Neuronal stem cell (in vitro differentiated cells): Measurements from ENCODE around the gene SCRT2.

Experiments
- DNase-seq: peaks from one replicate; pipeline ENCODE4 v3.0.0-alpha.2; 2013; ENCODE audit warnings: low spot score
- H2AFZ ChIP-seq: one replicate; pipeline ENCODE4 v1.6.1; 2013; ENCODE audit warnings: mild to moderate bottlenecking, low read length, inconsistent platforms
- H2AK5ac ChIP-seq: 2 replicates; pipeline ENCODE4 v1.6.1; 2013; ENCODE audit warnings: low read depth, mild to moderate bottlenecking, inconsistent platforms, low read length, moderate library complexity, mixed read lengths
- H2BK120ac ChIP-seq: 2 replicates; pipeline ENCODE4 v1.6.1; 2013; ENCODE audit warnings: low read depth, mild to moderate bottlenecking, inconsistent platforms, low read length, moderate library complexity, mixed read lengths
- H2BK12ac ChIP-seq: one replicate; pipeline ENCODE4 v1.6.1; 2013; ENCODE audit warnings: low read length, inconsistent platforms
- H2BK15ac ChIP-seq: 2 replicates; pipeline ENCODE4 v1.6.1; 2013; ENCODE audit warnings: mild to moderate bottlenecking, low read length, inconsistent platforms, mixed read lengths
- H2BK5ac ChIP-seq: one replicate; pipeline ENCODE4 v1.6.1; 2013; ENCODE audit warnings: inconsistent platforms, mild to moderate bottlenecking, low read length, moderate library complexity
- H3K14ac ChIP-seq: one replicate; pipeline ENCODE4 v1.6.1; 2013; ENCODE audit warnings: low read length, inconsistent platforms
- H3K18ac ChIP-seq: 2 replicates; pipeline ENCODE4 v1.6.1; 2013; ENCODE audit warnings: low read length, inconsistent platforms
- H3K23ac ChIP-seq: 2 replicates; pipeline ENCODE4 v1.6.1; 2013; ENCODE audit warnings: low read depth, mild to moderate bottlenecking, mixed read lengths, low read length, inconsistent platforms; ENCODE audit not compliant: poor library complexity
- H3K27ac ChIP-seq: replicated peaks from 3 replicates; pipeline ENCODE4 v1.5.1; 2013; ENCODE audit warnings: low read length, inconsistent platforms
- H3K27me3 ChIP-seq, 3 experiments: 2 replicates each; pipeline ENCODE4 v1.6.1; 2013; ENCODE audit warnings: low read length in 3 of 3, mild to moderate bottlenecking in 2 of 3, inconsistent platforms in 1 of 3, low read depth in 1 of 3, mixed read lengths in 1 of 3, moderate library complexity in 1 of 3; ENCODE audit not compliant: control insufficient read depth in 3 of 3, insufficient read depth in 3 of 3
- H3K36me3 ChIP-seq, 2 donors: replicated peaks in 1 of 2; 2 replicates each; pipeline ENCODE4 v1.6.1; 2013; ENCODE audit warnings: low read length in 2 of 2; ENCODE audit not compliant: control insufficient read depth in 2 of 2, insufficient read depth in 2 of 2
- H3K4ac ChIP-seq: 2 replicates; pipeline ENCODE4 v1.6.1; 2013; ENCODE audit warnings: inconsistent platforms, mild to moderate bottlenecking, low read length, moderate library complexity
- H3K4me1 ChIP-seq, 2 donors: 1 replicate in 1 of 2; 2 replicates in 1 of 2; pipeline ENCODE4 v1.6.1; 2013; ENCODE audit warnings: low read length in 2 of 2, low read depth in 1 of 2; ENCODE audit not compliant: control insufficient read depth in 2 of 2, insufficient read depth in 1 of 2
- H3K4me2 ChIP-seq: one replicate; pipeline ENCODE4 v1.6.1; 2013; ENCODE audit warnings: mild to moderate bottlenecking, low read length, inconsistent platforms; ENCODE audit not compliant: insufficient read depth, poor library complexity, severe bottlenecking
- H3K4me3 ChIP-seq, 2 donors: 2 replicates each; pipeline ENCODE4 v1.5.1; 2013; ENCODE audit warnings: low read length in 2 of 2, mild to moderate bottlenecking in 2 of 2, inconsistent platforms in 1 of 2, moderate library complexity in 1 of 2
- H3K79me1 ChIP-seq: one replicate; pipeline ENCODE4 v1.6.1; 2013; ENCODE audit warnings: low read depth, mild to moderate bottlenecking, inconsistent platforms, low read length, moderate library complexity
- H3K9ac ChIP-seq: one replicate; pipeline ENCODE4 v1.6.1; 2013; ENCODE audit warnings: mild to moderate bottlenecking, low read depth, low read length, inconsistent platforms; ENCODE audit not compliant: poor library complexity
- H3K9me3 ChIP-seq, 2 donors: replicated peaks in 1 of 2; 2 replicates each; pipeline versions ENCODE3 to v1.6.1; 2013; ENCODE audit warnings: low read length in 2 of 2, mild to moderate bottlenecking in 2 of 2, inconsistent platforms in 1 of 2, low read depth in 1 of 2, mixed read lengths in 1 of 2, moderate library complexity in 1 of 2; ENCODE audit not compliant: control insufficient read depth in 2 of 2, insufficient read depth in 1 of 2
- H4K8ac ChIP-seq: one replicate; pipeline ENCODE4 v1.6.1; 2013; ENCODE audit warnings: low read depth, mild to moderate bottlenecking, inconsistent platforms, low read length, moderate library complexity
- H4K91ac ChIP-seq: one replicate; pipeline ENCODE4 v1.6.1; 2013; ENCODE audit warnings: low read length, low read depth, mild to moderate bottlenecking, inconsistent platforms; ENCODE audit not compliant: poor library complexity
- WGBS, 2 donors: extraction: QIAGEN DNeasy Blood & Tissue Kit; methylation state at CpG; one replicate each; pipeline ENCODE4 v1.1.7; 2013; ENCODE audit warnings: missing lambda C conversion rate in 2 of 2, mixed read lengths in 1 of 2; ENCODE audit not compliant: insufficient read length in 2 of 2, insufficient replicate concordance in 1 of 2; ENCODE audit errors: extremely low coverage in 2 of 2; 5-methylcytosine and 5-hydroxymethylcytosine counted together

The SCRT2 gene

GRCh38 chr20:688809-689212, 13.2 kb upstream of the SCRT2 start:
- H3K14ac ChIP-seq, result no peak overlapping the region
- H3K27ac ChIP-seq, result no peak overlapping the region
- H2AFZ ChIP-seq, result peak overlapping the region; percentile 4
- peak overlapping the region; percentile 72 for H3K18ac ChIP-seq
- H2BK120ac ChIP-seq, result no peak overlapping the region
- no peak overlapping the region for H2BK5ac ChIP-seq
- peaks cover 0 to 34% (median 8%) of the 10 kb centered on the region in 3 experiments for H3K27me3 ChIP-seq
- peak overlapping the region; percentile 29 for H3K4me2 ChIP-seq
- H3K9ac ChIP-seq, result peak overlapping the region; percentile 47
- no peaks in the 10 kb centered on the region for H3K9me3 ChIP-seq
- no peak overlapping the region for H4K91ac ChIP-seq
- peak; percentile 81 for DNase-seq
- WGBS, 2 donors, result no CpG with 5 or more reads among the region's 13 CpGs
- H3K4ac ChIP-seq, result no peak overlapping the region
- H4K8ac ChIP-seq, result no peak overlapping the region
- no peaks in the 10 kb centered on the region for H3K36me3 ChIP-seq
- H3K4me1 ChIP-seq, result peaks cover 0 to 13% of the 10 kb centered on the region in 2 donors
- no peaks in the 10 kb centered on the region for H3K79me1 ChIP-seq
- no peak overlapping the region for H2BK12ac ChIP-seq
- H2BK15ac ChIP-seq, result no peak overlapping the region
- H2AK5ac ChIP-seq, result no peak overlapping the region
- no peak overlapping the region for H3K4me3 ChIP-seq
- no peak overlapping the region for H3K23ac ChIP-seq

GRCh38 chr20:687468-688203, 12.0 kb upstream of the SCRT2 start:
- Histone ChIP-seq H3K4me2 (no peak overlapping the region), H4K8ac (no peak overlapping the region), H3K4me3 (no peak overlapping the region), H3K27ac (no peak overlapping the region), H4K91ac (no peak overlapping the region), H3K23ac (no peak overlapping the region), H3K9ac (no peak overlapping the region), H3K9me3 (no peaks in the 10 kb centered on the region), H3K4me1 (peaks cover 0 to 13% of the 10 kb centered on the region in 2 donors), H3K18ac (no peak overlapping the region), H2BK12ac (no peak overlapping the region), H2BK5ac (no peak overlapping the region), H2BK15ac (no peak overlapping the region), H3K79me1 (no peaks in the 10 kb centered on the region), H2AFZ (no peak overlapping the region), H2AK5ac (no peak overlapping the region), H3K4ac (no peak overlapping the region), H3K27me3 (peaks cover 0 to 34% (median 8%) of the 10 kb centered on the region in 3 experiments), H3K36me3 (no peaks in the 10 kb centered on the region), H2BK120ac (no peak overlapping the region), H3K14ac (no peak overlapping the region)
- no CpG with 5 or more reads among the region's 9 CpGs for WGBS, 2 donors
- no peak for DNase-seq

- Histone ChIP-seq H3K9me3 (no peaks in the 10 kb centered on the region), H3K79me1 (no peaks in the 10 kb centered on the region), H3K4me3 (no peak overlapping the region), H3K4ac (no peak overlapping the region), H3K23ac (no peak overlapping the region), H4K91ac (no peak overlapping the region), H3K27me3 (peaks cover 0 to 32% (median 8%) of the 10 kb centered on the region in 3 experiments), H2AK5ac (no peak overlapping the region), H2BK5ac (no peak overlapping the region), H2BK12ac (no peak overlapping the region), H2AFZ (no peak overlapping the region), H3K4me1 (peaks cover 0 to 13% of the 10 kb centered on the region in 2 donors), H3K9ac (no peak overlapping the region), H3K36me3 (no peaks in the 10 kb centered on the region), H3K14ac (no peak overlapping the region), H3K4me2 (no peak overlapping the region), H2BK120ac (no peak overlapping the region), H3K18ac (no peak overlapping the region), H3K27ac (no peak overlapping the region), H4K8ac (no peak overlapping the region), H2BK15ac (no peak overlapping the region)
- WGBS, 2 donors, result no CpG with 5 or more reads among the region's 4 CpGs
- DNase-seq, result no peak
Measured at GRCh38 chr20:684676-685319, 9.2 kb upstream of the SCRT2 start.

GRCh38 chr20:682123-682522, 6.5 kb upstream of the SCRT2 start:
- Histone ChIP-seq H3K14ac (no peak overlapping the region), H2BK5ac (no peak overlapping the region), H3K9me3 (no peaks in the 10 kb centered on the region), H3K4me1 (no peaks in the 10 kb centered on the region), H3K4me2 (no peak overlapping the region), H3K4me3 (no peak overlapping the region), H3K27me3 (peaks cover 0 to 28% (median 3%) of the 10 kb centered on the region in 3 experiments), H3K79me1 (no peaks in the 10 kb centered on the region), H2BK15ac (no peak overlapping the region), H3K36me3 (no peaks in the 10 kb centered on the region), H2AFZ (no peak overlapping the region), H3K4ac (no peak overlapping the region), H2BK120ac (no peak overlapping the region), H4K8ac (no peak overlapping the region), H3K27ac (no peak overlapping the region), H4K91ac (no peak overlapping the region), H3K9ac (no peak overlapping the region), H2BK12ac (no peak overlapping the region), H3K23ac (no peak overlapping the region), H2AK5ac (no peak overlapping the region), H3K18ac (no peak overlapping the region)
- no peak for DNase-seq
- WGBS, 2 donors, result no CpG with 5 or more reads among the region's 1 CpG
